ENCODE results near the gene SENP1. TPM values are rescaled to one million over a fixed set of nuclear protein-coding genes. Genes with fewer than 3 reads are reported as not detected.

The SENP1 gene
- total RNA-seq, 1 experiment from 2014 or later, result 16.3 TPM

- no peak for DNase-seq
- no peaks in the 10 kb centered on the region; the same call in 1 of the 2 replicates for H3K9me3 ChIP-seq
- H3K36me3 ChIP-seq, result peaks cover 14% of the 10 kb centered on the region
- H3K4me3 ChIP-seq, result no peak overlapping the region
- H3K27me3 ChIP-seq, result no peaks in the 10 kb centered on the region
Measured at GRCh38 chr12:48053883-48054282, 52.0 kb downstream of the SENP1 start.

GRCh38 chr12:48053122-48053521 lies 52.8 kb downstream of the SENP1 start:
- Histone ChIP-seq H3K9me3 (no peaks in the 10 kb centered on the region), H3K4me3 (no peak overlapping the region), H3K27me3 (no peaks in the 10 kb centered on the region), H3K36me3 (peaks cover 9% of the 10 kb centered on the region)
- no peak for DNase-seq

- Histone ChIP-seq H3K9me3 (no peaks in the 10 kb centered on the region), H3K4me3 (no peak overlapping the region), H3K36me3 (peaks cover 15% of the 10 kb centered on the region), H3K27me3 (no peaks in the 10 kb centered on the region)
- DNase-seq, result no peak
Measured at GRCh38 chr12:48051681-48052080, 54.2 kb downstream of the SENP1 start.

DNA sequence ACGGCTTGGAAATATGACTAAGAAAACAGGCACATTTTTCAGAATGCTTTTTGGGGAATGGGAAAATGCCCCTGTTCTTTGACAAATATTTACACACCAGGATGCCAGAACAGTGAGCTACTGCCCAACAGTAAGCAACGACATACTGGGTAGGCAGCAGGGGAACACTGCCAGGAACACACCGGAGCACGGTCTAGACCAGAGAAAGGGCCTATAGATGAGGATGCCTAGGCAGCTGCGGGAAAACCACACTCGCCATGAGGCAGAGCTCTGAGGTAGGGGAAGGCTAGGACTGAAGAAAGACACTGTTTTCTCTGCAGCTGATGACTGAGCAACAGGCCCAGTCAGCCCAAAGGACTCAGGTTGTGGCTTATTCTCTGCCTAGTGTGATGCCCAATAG lies 55.7 kb downstream of the SENP1 start:
- H3K9me3 ChIP-seq, result no peaks in the 10 kb centered on the region
- H3K27me3 ChIP-seq, result no peaks in the 10 kb centered on the region
- DNase-seq, result no peak
- peaks cover 27% of the 10 kb centered on the region for H3K36me3 ChIP-seq
- no peak overlapping the region for H3K4me3 ChIP-seq

GRCh38 chr12:48045965-48046518 lies 59.8 kb downstream of the SENP1 start:
- H3K9me3 ChIP-seq, result no peaks in the 10 kb centered on the region
- no peaks in the 10 kb centered on the region for H3K27me3 ChIP-seq
- no peak for DNase-seq
- no peak overlapping the region for H3K4me3 ChIP-seq
- peaks cover 33% of the 10 kb centered on the region for H3K36me3 ChIP-seq

DNA sequence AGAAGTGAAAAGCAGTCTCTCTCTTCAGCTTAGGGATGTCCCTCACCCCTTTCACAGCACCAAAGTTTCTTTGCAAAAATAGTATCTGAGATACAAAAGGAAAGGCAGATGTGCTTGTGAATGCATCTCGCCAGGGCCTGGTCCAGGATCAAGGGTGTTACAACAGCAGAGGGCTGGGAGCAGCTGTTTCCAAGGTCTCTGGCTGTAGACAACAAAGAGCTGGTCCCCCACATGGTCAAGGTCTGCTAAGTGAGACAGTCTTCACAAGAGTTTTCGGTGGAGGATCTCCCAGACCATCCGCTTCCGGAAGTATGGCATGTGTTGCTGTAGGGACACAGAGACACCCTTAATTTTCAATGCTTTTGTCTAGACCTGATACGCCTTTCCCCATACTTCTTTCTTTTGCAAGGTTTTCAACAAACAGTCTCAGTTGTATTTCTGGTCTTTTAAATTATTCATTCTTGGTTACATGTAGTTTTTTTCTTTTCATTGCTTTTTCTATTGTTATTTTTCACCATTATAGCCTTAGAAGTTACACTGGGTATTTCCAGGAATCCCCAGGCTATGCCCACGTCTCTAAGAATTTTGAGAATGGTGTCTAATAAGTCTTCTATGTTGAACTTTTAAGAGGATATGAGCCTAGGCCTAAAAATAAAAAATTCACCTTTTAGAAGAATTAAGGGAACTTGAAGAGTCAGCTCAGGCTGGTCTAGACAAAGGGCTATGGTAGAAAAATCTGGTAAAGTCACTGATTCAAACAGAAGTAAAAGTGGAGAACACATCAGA lies 60.6 kb downstream of the SENP1 start:
- no peak for DNase-seq
- Histone ChIP-seq H3K4me3 (no peak overlapping the region), H3K27me3 (no peaks in the 10 kb centered on the region), H3K36me3 (peaks cover 33% of the 10 kb centered on the region), H3K9me3 (no peaks in the 10 kb centered on the region)

GRCh38 chr12:48044396-48044795 lies 61.5 kb downstream of the SENP1 start:
- Histone ChIP-seq H3K36me3 (peaks cover 31% of the 10 kb centered on the region), H3K9me3 (no peaks in the 10 kb centered on the region), H3K27me3 (no peaks in the 10 kb centered on the region), H3K4me3 (no peak overlapping the region)
- no peak for DNase-seq

DNA sequence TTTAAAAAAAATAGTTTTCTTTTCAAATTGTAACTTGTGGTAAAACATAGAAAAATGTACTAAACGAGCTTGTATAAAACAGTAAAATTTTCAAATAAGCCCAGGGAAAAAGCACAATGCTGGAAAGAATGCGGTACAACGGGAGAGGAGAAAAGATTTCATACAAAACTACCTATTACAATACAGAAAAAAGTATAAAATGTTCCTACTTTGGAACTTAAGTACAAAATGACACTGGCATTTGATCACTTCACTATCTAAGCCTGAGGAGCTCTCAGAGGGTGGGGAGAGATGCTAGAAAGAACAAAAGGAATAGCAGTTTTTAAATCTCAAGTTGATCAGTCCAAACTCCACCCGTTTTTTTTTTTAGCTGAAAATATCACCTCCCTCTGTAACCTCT lies 62.1 kb downstream of the SENP1 start:
- Histone ChIP-seq H3K4me3 (no peak overlapping the region), H3K27me3 (no peaks in the 10 kb centered on the region), H3K36me3 (peaks cover 26% of the 10 kb centered on the region), H3K9me3 (no peaks in the 10 kb centered on the region)
- no peak for DNase-seq

GRCh38 chr12:48041591-48042423 lies 64.1 kb downstream of the SENP1 start:
- no peak for DNase-seq
- H3K27me3 ChIP-seq, result no peaks in the 10 kb centered on the region
- no peaks in the 10 kb centered on the region for H3K9me3 ChIP-seq
- H3K36me3 ChIP-seq, result peaks cover 20% of the 10 kb centered on the region
- no peak overlapping the region for H3K4me3 ChIP-seq

- Histone ChIP-seq H3K4me3 (no peak overlapping the region), H3K9me3 (no peaks in the 10 kb centered on the region), H3K36me3 (peaks cover 9% of the 10 kb centered on the region), H3K27me3 (no peaks in the 10 kb centered on the region)
- no peak for DNase-seq
Measured at GRCh38 chr12:48040354-48040753, 65.5 kb downstream of the SENP1 start.

GRCh38 chr12:48039151-48039550 lies 66.7 kb downstream of the SENP1 start:
- Histone ChIP-seq H3K27me3 (no peaks in the 10 kb centered on the region), H3K4me3 (no peak overlapping the region), H3K36me3 (peaks cover 2% of the 10 kb centered on the region; the same call in 1 of the 2 replicates), H3K9me3 (no peaks in the 10 kb centered on the region)
- no peak for DNase-seq

GRCh38 chr12:48038085-48038484 lies 67.8 kb downstream of the SENP1 start:
- no peak for DNase-seq
- Histone ChIP-seq H3K9me3 (no peaks in the 10 kb centered on the region), H3K36me3 (no peaks in the 10 kb centered on the region; the same call in 1 of the 2 replicates), H3K27me3 (no peaks in the 10 kb centered on the region), H3K4me3 (no peak overlapping the region)

- DNase-seq, result no peak
- H3K9me3 ChIP-seq, result no peaks in the 10 kb centered on the region
- H3K36me3 ChIP-seq, result no peaks in the 10 kb centered on the region; the same call in 1 of the 2 replicates
- no peaks in the 10 kb centered on the region for H3K27me3 ChIP-seq
- H3K4me3 ChIP-seq, result no peak overlapping the region
Measured at GRCh38 chr12:48037267-48037915, 68.5 kb downstream of the SENP1 start.

DNA sequence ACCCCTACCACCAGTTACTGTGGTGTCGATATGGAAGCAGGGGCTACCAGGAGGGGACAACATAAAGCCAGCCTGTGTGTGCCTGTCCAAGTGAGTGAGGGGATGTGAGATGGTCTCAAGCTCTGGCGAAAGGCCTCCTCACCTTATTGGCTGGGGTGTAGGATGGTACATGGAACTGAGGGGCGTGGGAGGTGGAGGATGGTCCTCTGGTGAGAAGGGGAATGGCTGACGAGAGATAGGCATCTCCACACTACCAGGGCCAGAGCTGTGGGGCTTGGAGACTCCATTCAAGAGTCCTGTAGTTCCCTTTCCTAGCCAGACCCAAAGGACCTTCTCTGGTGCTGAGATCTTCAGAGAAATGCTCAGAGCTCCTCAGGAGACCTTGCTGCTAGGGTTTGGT lies 69.1 kb downstream of the SENP1 start:
- Histone ChIP-seq H3K27me3 (no peaks in the 10 kb centered on the region), H3K4me3 (no peak overlapping the region), H3K36me3 (no peaks in the 10 kb centered on the region; the same call in 1 of the 2 replicates), H3K9me3 (no peaks in the 10 kb centered on the region)
- DNase-seq, result no peak

GRCh38 chr12:48034835-48035805 lies 70.8 kb downstream of the SENP1 start:
- DNase-seq, result no peak
- Histone ChIP-seq H3K36me3 (no peaks in the 10 kb centered on the region), H3K4me3 (no peak overlapping the region), H3K27me3 (no peaks in the 10 kb centered on the region), H3K9me3 (no peaks in the 10 kb centered on the region)

DNA sequence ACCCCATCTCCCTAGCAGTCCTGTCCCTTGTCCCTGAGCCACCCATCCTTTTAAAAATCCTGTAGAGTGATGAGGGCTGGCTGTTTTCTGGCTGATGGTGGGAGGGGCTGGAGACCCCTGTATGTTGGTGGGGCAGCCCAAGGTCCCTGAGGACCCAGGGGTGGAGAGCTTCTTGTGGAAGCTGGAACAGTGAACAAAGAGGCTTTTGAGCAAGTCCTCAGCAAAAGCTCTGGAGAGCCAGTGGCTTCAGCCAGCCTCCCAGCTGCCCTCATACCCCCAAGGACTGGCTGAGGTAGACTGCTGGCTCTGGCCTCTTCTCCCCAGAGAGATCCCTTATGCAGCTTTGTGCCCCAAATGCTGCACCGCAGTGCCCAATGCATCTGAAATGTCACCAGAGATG lies 72.4 kb downstream of the SENP1 start:
- H3K36me3 ChIP-seq, result no peaks in the 10 kb centered on the region
- H3K27me3 ChIP-seq, result no peaks in the 10 kb centered on the region
- no peak for DNase-seq

More for the DNA sequence above, 72.4 kb downstream of the SENP1 start:
- Histone ChIP-seq H3K9me3 (no peaks in the 10 kb centered on the region), H3K4me3 (no peak overlapping the region)
